BLaER1 (cell line): ENCODE results near the gene SORCS2.

Source experiments
- H3K27ac ChIP-seq: shearing (Covaris generic); formaldehyde crosslinking; 2 replicates; pipeline ENCODE4 v1.8.1; 2022
- H3K27me3 ChIP-seq: shearing (Covaris generic); formaldehyde crosslinking; 2 replicates; pipeline ENCODE4 v1.8.1; 2022
- H3K36me3 ChIP-seq: shearing (Covaris generic); formaldehyde crosslinking; 2 replicates; pipeline ENCODE4 v1.8.1; 2022
- H3K4me1 ChIP-seq: shearing (Covaris generic); formaldehyde crosslinking; 2 replicates; pipeline ENCODE4 v1.8.1; 2022
- H3K4me2 ChIP-seq: shearing (Covaris generic); formaldehyde crosslinking; 2 replicates; pipeline ENCODE4 v1.8.1; 2022
- H3K4me3 ChIP-seq: shearing (Covaris generic); formaldehyde crosslinking; 2 replicates; pipeline ENCODE4 v1.8.1; 2022
- H3K9ac ChIP-seq: shearing (Covaris generic); formaldehyde crosslinking; 2 replicates; pipeline ENCODE4 v1.8.1; 2022
- H3K9me3 ChIP-seq: shearing (Covaris generic); formaldehyde crosslinking; 2 replicates; pipeline ENCODE4 v1.8.1; 2022
- H4K20me1 ChIP-seq: shearing (Covaris generic); formaldehyde crosslinking; 2 replicates; pipeline ENCODE4 v1.8.1; 2022
- Cebpa-rat ChIP-seq: shearing (Covaris generic); IDR thresholded peaks from 2 replicates; pipeline ENCODE4 v1.8.1; 2022

Gene SORCS2

DNA sequence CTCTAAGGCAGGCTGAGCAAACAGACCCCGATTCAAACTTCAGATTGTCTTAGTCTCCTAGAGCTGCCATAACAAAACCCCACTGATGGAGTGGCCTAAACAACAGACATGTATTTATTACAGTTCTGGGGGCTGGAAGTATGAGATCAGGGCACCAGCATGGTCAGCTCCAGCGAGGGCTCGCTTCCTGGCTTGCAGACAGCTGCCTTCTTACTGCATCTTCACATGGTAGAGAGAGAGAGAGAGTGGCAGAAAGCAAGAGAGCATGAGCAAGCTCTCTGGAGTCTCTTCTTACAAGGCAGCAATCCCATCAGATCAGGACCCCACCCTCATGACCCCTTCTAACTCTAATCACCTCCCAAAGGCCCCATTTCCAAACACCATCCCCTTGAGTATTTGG is 22.3 kb upstream of the SORCS2 start:
- Histone ChIP-seq H3K27me3 (no peaks in the 10 kb centered on the region), H3K27ac (peak overlapping the region; percentile 62), H3K4me2 (peak overlapping the region; percentile 95), H3K36me3 (no peaks in the 10 kb centered on the region), H3K9me3 (no peaks in the 10 kb centered on the region), H4K20me1 (no peaks in the 10 kb centered on the region), H3K4me3 (no peak overlapping the region), H3K4me1 (peaks cover 92% of the 10 kb centered on the region), H3K9ac (peak overlapping the region; percentile 26; the same call in 1 of the 2 replicates)
- no peak for TF ChIP-seq Cebpa-rat

GRCh38 chr4:7171191-7171900 is 21.0 kb upstream of the SORCS2 start:
- peaks cover 81% of the 10 kb centered on the region for H3K4me1 ChIP-seq
- H3K9ac ChIP-seq: no peak overlapping the region; the same call in 1 of the 2 replicates
- H3K9me3 ChIP-seq: no peaks in the 10 kb centered on the region
- no peak for TF ChIP-seq Cebpa-rat
- no peaks in the 10 kb centered on the region for H3K36me3 ChIP-seq
- H3K27me3 ChIP-seq: no peaks in the 10 kb centered on the region
- no peak overlapping the region for H3K4me3 ChIP-seq
- peak overlapping the region; percentile 95 for H3K4me2 ChIP-seq
- peak overlapping the region; percentile 59; the same call in 1 of the 2 replicates for H3K27ac ChIP-seq
- H4K20me1 ChIP-seq: no peaks in the 10 kb centered on the region

DNA sequence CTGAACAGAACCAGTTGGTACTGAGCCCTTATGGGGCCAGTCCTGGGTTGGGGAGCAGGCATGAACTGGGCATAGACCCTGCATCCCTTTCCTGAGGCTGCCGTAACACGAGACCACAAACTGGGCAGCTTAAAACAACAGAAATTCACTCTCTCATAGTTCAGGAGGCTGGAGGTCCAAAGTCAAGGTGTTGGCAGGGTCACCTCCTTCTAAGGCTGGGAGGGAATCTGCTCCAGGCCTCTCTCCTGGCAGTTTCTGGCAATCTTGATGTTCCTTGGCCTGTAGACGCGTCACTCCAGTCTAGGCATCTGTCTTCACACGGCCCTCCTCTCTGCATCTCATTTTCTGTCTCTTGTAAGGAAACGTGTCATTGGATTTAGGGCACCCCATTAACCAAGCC is 19.8 kb upstream of the SORCS2 start:
- no peaks in the 10 kb centered on the region for H3K36me3 ChIP-seq
- H3K4me1 ChIP-seq: peaks cover 69% of the 10 kb centered on the region
- no peaks in the 10 kb centered on the region for H3K9me3 ChIP-seq
- H3K9ac ChIP-seq: no peak overlapping the region
- no peak overlapping the region for H3K4me3 ChIP-seq
- H3K27me3 ChIP-seq: no peaks in the 10 kb centered on the region
- H3K27ac ChIP-seq: peak overlapping the region; percentile 59; the same call in 1 of the 2 replicates
- peak overlapping the region; percentile 95 for H3K4me2 ChIP-seq
- no peak for TF ChIP-seq Cebpa-rat
- no peaks in the 10 kb centered on the region for H4K20me1 ChIP-seq

GRCh38 chr4:7172946-7173345 is 19.4 kb upstream of the SORCS2 start:
- no peaks in the 10 kb centered on the region for H3K27me3 ChIP-seq
- no peaks in the 10 kb centered on the region for H3K9me3 ChIP-seq
- H3K4me1 ChIP-seq: peaks cover 65% of the 10 kb centered on the region
- no peaks in the 10 kb centered on the region for H4K20me1 ChIP-seq
- no peaks in the 10 kb centered on the region for H3K36me3 ChIP-seq
- no peak overlapping the region for H3K4me3 ChIP-seq
- H3K27ac ChIP-seq: peak overlapping the region; percentile 59; the same call in 1 of the 2 replicates
- no peak for TF ChIP-seq Cebpa-rat
- H3K4me2 ChIP-seq: peak overlapping the region; percentile 95; the same call in 1 of the 2 replicates
- no peak overlapping the region for H3K9ac ChIP-seq

DNA sequence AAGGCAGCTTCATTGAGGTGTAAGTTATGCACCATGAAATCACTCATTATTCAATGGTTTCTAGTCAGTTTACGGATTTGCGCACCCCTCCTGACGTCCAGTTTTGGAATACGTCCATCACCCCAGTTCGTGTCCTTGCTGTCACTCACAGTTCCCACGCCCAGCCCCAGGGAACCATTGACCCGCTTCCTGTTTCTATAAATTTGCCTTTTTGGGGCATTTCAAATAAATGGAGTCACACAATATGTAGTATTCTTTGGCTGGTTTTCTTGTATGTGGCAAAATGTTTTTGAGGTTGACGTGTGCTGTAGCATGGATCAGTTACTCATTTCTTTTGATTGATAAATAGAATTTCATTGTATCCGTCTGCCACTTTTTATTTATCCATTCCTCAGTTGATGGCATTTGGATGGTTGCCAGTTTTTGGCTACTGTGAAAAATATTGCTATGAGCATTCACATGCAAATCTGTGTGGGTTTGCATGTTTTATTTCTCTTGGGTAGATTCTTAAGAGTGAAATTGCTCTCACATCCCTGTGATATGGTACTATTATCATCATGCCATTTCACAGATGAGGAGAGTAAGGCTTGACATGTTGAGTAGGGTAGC is 18.4 kb upstream of the SORCS2 start:
- H3K27me3 ChIP-seq: no peaks in the 10 kb centered on the region
- no peaks in the 10 kb centered on the region for H4K20me1 ChIP-seq
- peaks cover 55% of the 10 kb centered on the region for H3K4me1 ChIP-seq
- H3K4me3 ChIP-seq: no peak overlapping the region
- TF ChIP-seq Cebpa-rat: no peak
- no peak overlapping the region for H3K9ac ChIP-seq
- no peak overlapping the region for H3K27ac ChIP-seq
- H3K36me3 ChIP-seq: no peaks in the 10 kb centered on the region
- H3K9me3 ChIP-seq: peaks cover 4% of the 10 kb centered on the region
- no peak overlapping the region; the same call in 1 of the 2 replicates for H3K4me2 ChIP-seq

GRCh38 chr4:7179158-7179557 is 13.2 kb upstream of the SORCS2 start:
- Histone ChIP-seq H3K4me3 (no peak overlapping the region), H3K27me3 (no peaks in the 10 kb centered on the region), H3K4me2 (no peak overlapping the region), H3K27ac (no peak overlapping the region), H3K9ac (no peak overlapping the region), H3K4me1 (peaks cover 7% of the 10 kb centered on the region), H4K20me1 (no peaks in the 10 kb centered on the region), H3K36me3 (no peaks in the 10 kb centered on the region), H3K9me3 (peaks cover 23% of the 10 kb centered on the region)
- no peak for TF ChIP-seq Cebpa-rat

- Histone ChIP-seq H4K20me1 (no peaks in the 10 kb centered on the region), H3K27me3 (no peaks in the 10 kb centered on the region), H3K4me3 (no peak overlapping the region), H3K36me3 (no peaks in the 10 kb centered on the region), H3K27ac (no peak overlapping the region), H3K4me1 (0 out of 2 replicates have a peak, but pooled peaks cover 5% of the 10 kb centered on the region), H3K9ac (no peak overlapping the region), H3K9me3 (peaks cover 23% of the 10 kb centered on the region), H3K4me2 (no peak overlapping the region)
- TF ChIP-seq Cebpa-rat: no peak
These were observed 11.4 kb upstream of the SORCS2 start for GRCh38 chr4:7180938-7181337.

DNA sequence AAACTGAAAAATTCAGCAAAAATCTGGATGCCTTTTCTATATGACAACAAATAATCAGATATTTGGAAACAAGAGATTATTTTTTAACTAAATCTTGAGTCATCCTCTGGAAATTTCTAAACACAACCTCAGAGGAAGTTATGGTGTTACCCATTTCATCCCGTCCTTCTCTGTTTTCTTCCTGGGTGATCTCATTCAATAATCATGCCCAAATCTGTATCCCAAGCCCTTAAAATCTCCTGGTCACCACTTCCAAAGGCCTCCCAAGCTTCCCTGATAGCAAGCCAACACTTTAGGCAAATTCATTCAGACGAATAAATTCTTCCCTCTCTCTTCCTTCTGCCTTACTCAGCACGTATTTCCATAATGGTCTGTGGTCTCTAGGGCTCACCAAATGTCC is 9.7 kb upstream of the SORCS2 start:
- Histone ChIP-seq H3K36me3 (no peaks in the 10 kb centered on the region), H3K4me2 (no peak overlapping the region), H3K27ac (no peak overlapping the region), H3K4me3 (no peak overlapping the region), H3K9me3 (peaks cover 23% of the 10 kb centered on the region), H3K9ac (no peak overlapping the region), H3K27me3 (no peaks in the 10 kb centered on the region), H4K20me1 (no peaks in the 10 kb centered on the region), H3K4me1 (peaks cover 12% of the 10 kb centered on the region; the same call in 1 of the 2 replicates)
- TF ChIP-seq Cebpa-rat: no peak

GRCh38 chr4:7183161-7183560 is 9.2 kb upstream of the SORCS2 start:
- Histone ChIP-seq H4K20me1 (no peaks in the 10 kb centered on the region), H3K27ac (no peak overlapping the region), H3K4me3 (no peak overlapping the region), H3K9ac (no peak overlapping the region), H3K4me2 (no peak overlapping the region), H3K36me3 (no peaks in the 10 kb centered on the region), H3K27me3 (no peaks in the 10 kb centered on the region), H3K4me1 (peaks cover 16% of the 10 kb centered on the region; the same call in 1 of the 2 replicates), H3K9me3 (peaks cover 23% of the 10 kb centered on the region)
- no peak for TF ChIP-seq Cebpa-rat

DNA sequence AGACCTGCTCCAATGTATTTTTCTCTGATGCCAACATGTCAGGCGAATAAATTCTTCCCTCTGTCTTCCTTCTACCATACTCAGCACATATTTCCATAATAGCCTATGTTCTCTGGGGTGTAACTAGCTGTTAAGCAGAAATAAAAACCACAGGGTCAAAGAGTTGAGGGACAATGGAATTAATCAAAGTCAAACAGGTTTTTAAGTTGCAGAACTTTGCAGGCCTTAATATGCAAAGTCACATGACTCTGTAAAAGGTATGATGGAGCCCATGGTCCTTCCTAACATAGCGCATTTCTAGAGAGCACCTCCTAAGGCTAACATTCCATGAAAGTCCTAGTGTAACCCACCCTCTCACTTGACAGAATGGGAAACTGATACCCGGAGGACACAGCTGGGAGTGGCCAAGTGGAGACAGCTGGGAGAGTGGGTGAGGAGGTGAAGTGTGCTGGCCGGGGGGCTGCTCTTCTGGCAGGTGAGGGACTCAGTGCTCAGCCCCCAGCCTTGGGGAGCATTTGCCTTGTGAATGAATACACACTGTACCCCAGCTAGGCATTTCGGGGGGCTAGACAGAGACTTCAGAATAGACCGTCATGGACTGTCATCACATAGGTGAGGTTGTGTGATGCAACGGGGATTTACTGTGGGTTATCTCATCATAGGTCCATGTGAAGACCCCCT is 8.4 kb upstream of the SORCS2 start:
- Histone ChIP-seq H3K9me3 (peaks cover 19% of the 10 kb centered on the region), H3K9ac (no peak overlapping the region), H3K4me2 (no peak overlapping the region), H3K27me3 (no peaks in the 10 kb centered on the region), H4K20me1 (no peaks in the 10 kb centered on the region), H3K27ac (no peak overlapping the region), H3K4me1 (peaks cover 16% of the 10 kb centered on the region; the same call in 1 of the 2 replicates), H3K36me3 (no peaks in the 10 kb centered on the region), H3K4me3 (no peak overlapping the region)
- TF ChIP-seq Cebpa-rat: no peak
